ENCODE results near the gene BCL2A1. TPM values are rescaled to one million over a fixed set of nuclear protein-coding genes. Genes with fewer than 3 reads are reported as not detected.

The BCL2A1 gene
- total RNA-seq, 1 experiment from 2014 or later: 0.44 TPM

GRCh38 chr15:79918278-79918677, 52.7 kb downstream of the BCL2A1 start (continued):
- TF ChIP-seq TCF7L2 (IDR thresholded peaks at IDR 0.05; ENCODE audit: borderline replicate concordance, extremely low read depth, insufficient read depth, insufficient read length) (no peak), EZH2phosphoT487 (IDR thresholded peaks at IDR 0.05; ENCODE audit: borderline replicate concordance) (no peak), EGR1 (IDR thresholded peaks at IDR 0.05; ENCODE audit: low read depth) (no peak), EZH2 (IDR thresholded peaks at IDR 0.05) (no peak)

GRCh38 chr15:79916502-79917132, 54.4 kb downstream of the BCL2A1 start:
- Histone ChIP-seq H3K9ac (ENCODE audit: low read length) (no peak overlapping the region), H3K36me3 (ENCODE audit: control insufficient read depth in 1 of 2, insufficient read depth in 2 of 2, low read length in 2 of 2) (peaks cover 2 to 19% of the 10 kb centered on the region in 2 experiments; a peak in 2 of 4 replicates), H2AFZ (ENCODE audit: low read depth, low read length, poor library complexity, severe bottlenecking) (no peak overlapping the region), H3K9me3 (ENCODE audit: control insufficient read depth in 1 of 2, insufficient read depth in 1 of 2, low read depth in 1 of 2, low read length in 2 of 2) (peaks cover 36 to 41% of the 10 kb centered on the region in 2 experiments; a peak in 3 of 4 replicates), H3K4me1 (ENCODE audit: control insufficient read depth in 1 of 2, insufficient read depth in 2 of 2, low read length in 2 of 2) (no peaks in the 10 kb centered on the region), H3K27ac (ENCODE audit: low read depth, low read length) (no peak overlapping the region), H3K4me2 (ENCODE audit: low read length) (no peak overlapping the region), H3K79me2 (ENCODE audit: insufficient read depth, low read length) (peaks cover 11% of the 10 kb centered on the region), H3K9me2 (ENCODE audit: insufficient read depth) (no peaks in the 10 kb centered on the region), H3K4me3 (replicated peaks in 1 of 2; ENCODE audit: low read depth in 1 of 2, low read length in 2 of 2) (no peak overlapping the region), H4K20me1 (ENCODE audit: insufficient read depth) (no peaks in the 10 kb centered on the region), H3K27me3 (ENCODE audit: insufficient read depth, low read length) (no peaks in the 10 kb centered on the region)
- no TSS peak for BruUV-seq (replicated peaks)
- ChIA-PET POLR2A (no interaction called here), CTCF (no interaction called here), RAD21 (ENCODE audit: low non-redundant PET in 1 of 2, low total read pairs in 2 of 2, uncharacterized antibody in 2 of 2, unreplicated experiment in 2 of 2) (no interaction called here)
- DNase-seq (ENCODE audit: low read depth, low spot score) (no peak), ATAC-seq (no peak)
- TF ChIP-seq POLR2A (IDR thresholded peaks at IDR 0.05; ENCODE audit: borderline replicate concordance, extremely low read depth, insufficient read depth, insufficient read length): no peak
- TF ChIP-seq EGR1 (IDR thresholded peaks at IDR 0.05; ENCODE audit: low read depth): no peak
- no peak for TF ChIP-seq EZH2 (IDR thresholded peaks at IDR 0.05)
- TF ChIP-seq ZNF274 (IDR thresholded peaks at IDR 0.05; ENCODE audit: low read depth, low read length): no peak
- no peak for TF ChIP-seq JUND (IDR thresholded peaks at IDR 0.05)
- intact Hi-C loops (cut with micrococcal nuclease): no loop called here
